SKM-1 (cell line): Measurements from ENCODE around the gene PKHD1.

Experiments
- DNase-seq: peaks from one replicate; lab custom pipeline; 2025; ENCODE audit not compliant: unreplicated experiment; lab: John Stamatoyannopoulos, UW

Gene PKHD1

GRCh38 chr6:52087498-52087999 lies at the start of gene PKHD1:
PKHD1 (minus strand) TSS chr6:52087613; CDS start chr6:52084933, 2,680 bp downstream.
- no peak for DNase-seq

GRCh38 chr6:52136934-52137467 lies 49.6 kb upstream of the PKHD1 start:
- DNase-seq, result no peak

- no peak for DNase-seq
Observed at GRCh38 chr6:52136055-52136454, 48.6 kb upstream of the PKHD1 start.

GRCh38 chr6:52135217-52135616 lies 47.8 kb upstream of the PKHD1 start:
- DNase-seq, result no peak

DNA sequence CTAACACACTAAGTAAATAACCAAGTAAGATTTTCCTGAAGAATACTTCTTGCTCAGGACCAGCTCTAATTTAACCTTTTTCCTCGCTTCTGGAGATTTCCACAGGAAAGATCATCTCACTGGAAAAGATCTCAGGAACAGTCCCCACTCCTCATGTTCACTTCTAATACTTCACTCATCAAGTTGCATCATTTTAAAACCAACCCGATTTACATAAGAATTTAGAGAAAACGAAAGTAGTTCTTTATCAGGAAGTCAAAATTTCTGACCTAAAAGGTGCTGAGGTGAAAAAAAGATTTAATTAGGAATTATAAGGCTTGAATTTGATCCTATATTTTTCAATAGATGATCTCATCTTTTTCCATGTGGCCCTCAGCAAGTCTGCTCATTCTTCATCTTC lies 46.6 kb upstream of the PKHD1 start:
- DNase-seq, result no peak

DNA sequence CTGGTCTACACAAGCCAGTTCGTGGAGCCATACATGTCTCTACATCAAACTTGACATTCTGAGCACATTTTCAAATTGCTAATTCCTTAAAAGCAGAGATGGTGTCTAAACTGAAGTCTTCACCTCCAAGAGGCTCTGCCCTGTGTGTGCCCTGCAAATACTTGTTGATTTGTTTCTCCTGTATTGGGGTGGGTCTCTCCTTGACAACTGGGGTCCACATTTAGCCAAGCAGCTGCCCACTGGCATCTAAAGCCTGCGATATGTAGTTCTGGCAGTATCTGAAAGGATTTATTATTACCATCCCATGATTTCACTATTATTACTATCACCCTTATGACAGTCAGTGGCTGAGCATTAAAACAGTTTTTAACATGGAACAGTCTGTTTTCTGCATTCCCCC lies 45.9 kb upstream of the PKHD1 start:
- DNase-seq, result no peak

DNA sequence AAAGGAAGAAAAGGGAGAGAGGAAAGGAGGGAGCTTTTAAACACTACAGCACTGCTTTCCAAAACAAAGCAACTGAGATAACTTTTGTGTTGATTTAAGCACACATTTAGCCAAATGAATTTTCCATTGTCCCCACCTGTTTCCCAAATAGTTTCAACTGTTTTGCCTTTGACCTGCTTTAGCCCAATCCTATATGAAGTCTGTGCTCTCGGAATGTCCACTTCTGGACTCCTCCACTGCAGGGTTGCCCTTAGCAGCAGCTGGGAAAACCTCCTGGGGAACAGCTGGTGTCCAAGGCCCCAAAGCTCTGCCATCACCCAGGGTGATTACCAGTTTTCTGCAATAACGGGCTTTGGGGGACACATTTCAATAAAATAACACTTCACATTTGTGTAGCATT lies 44.9 kb upstream of the PKHD1 start:
- DNase-seq, result no peak

GRCh38 chr6:52130440-52130839 lies 43.0 kb upstream of the PKHD1 start:
- no peak for DNase-seq

- DNase-seq, result no peak
Observed at GRCh38 chr6:52127957-52128356, 40.5 kb upstream of the PKHD1 start.

DNA sequence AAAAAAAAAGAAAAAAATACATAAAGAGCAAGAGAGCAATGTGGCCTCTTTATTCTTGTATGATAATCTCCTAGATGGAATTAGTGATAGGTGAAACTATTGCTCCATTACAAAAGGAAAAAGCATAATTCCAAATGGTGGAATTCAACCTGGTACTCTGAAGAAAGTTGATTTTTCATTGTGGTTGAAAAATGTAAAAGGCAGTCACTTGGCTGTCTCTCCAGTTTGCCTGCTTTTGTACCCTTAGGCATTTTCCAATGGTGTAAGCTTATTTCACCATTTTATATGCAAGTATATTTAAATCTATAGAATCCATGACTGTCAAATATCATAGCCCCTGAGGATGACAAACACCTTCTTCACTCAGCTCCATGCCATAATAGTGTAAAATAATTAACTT lies 38.8 kb upstream of the PKHD1 start:
- DNase-seq, result no peak

DNA sequence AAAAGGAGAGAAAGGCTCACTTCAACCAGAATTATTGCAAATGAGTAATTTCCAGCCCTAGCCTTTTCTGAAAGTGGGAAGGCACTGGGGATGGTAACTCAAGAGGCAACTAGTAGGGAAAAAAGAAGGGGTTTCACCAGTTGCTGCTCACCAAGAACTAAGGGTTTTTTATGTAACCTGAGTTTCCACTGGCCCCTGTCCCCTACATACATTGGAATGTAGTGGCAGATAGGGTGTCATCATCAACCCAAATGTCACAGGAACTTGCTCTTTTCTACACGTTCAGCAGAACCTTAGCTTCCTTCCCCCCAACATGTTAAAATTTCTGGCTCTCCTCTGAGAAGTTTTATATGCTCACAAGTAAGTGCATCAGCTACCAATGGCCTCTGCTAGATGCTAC lies 38.2 kb upstream of the PKHD1 start:
- DNase-seq, result no peak

- DNase-seq, result no peak
Observed at GRCh38 chr6:52125139-52125538, 37.7 kb upstream of the PKHD1 start.

DNA sequence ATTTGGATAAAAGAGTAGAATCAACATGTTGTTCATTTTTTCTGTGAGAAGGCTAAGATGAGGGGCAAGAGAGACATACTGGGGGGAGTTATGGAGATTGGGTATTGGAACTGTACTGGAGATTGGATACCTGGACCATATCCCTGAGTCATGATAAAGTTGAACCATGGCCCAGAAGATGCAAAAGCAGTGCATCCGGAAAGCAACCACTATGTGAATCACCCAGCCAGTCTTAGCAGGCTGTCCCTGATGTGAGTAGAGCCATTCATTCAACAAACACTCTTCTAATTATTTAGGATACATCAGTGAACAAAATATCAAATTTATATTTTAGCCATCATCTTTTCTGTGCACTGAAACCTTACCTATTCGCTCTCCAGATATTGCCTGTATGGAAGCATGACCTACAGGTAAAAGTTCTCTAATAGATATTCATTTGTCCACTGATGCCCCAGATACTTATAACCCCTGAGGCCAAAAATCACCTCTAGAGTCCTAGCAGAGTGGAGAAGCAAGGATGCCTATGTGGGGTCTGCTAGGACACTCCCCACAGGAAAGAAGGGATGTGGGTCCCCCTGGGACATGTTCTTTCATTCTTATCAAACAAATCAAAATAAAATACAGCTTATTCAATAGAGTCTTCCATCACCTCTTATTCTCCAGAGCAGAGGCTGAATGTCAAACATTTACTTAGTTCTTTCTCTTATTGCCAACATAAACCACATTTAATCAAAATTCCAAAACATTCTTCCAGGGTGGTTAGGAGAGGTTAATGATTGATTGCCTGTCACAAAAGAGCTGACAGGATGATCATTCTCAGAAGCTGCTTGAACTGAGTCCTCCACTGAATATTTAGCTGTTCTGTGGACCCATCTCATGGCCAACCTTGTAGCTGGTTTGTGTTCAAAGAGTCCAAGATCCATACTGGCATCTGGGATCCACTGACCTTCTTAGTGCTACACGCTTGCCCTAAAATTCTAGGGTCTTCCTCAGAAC lies 37.0 kb upstream of the PKHD1 start:
- DNase-seq, result no peak

GRCh38 chr6:52123251-52123650 lies 35.8 kb upstream of the PKHD1 start:
- no peak for DNase-seq

DNA sequence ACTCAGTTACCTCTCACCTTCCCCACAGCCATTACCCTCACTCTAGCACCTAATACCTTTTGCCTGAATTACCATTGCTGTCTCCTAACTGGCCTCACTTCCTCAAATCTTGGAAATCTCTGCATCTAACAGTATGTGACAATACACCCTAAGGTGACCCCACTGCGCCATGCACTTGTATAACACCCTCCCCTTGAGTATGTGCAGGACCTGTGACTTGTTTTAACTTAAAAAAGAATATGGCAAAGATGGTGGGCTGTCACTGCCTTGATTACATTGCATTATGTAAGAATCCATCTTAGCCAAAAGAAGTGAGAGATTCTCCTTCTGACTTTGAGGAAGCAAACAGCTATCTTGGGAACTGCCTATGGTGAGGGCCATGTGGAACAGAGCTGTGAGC lies 29.9 kb upstream of the PKHD1 start:
- no peak for DNase-seq

- no peak for DNase-seq
Observed at GRCh38 chr6:52116605-52116948, 29.2 kb upstream of the PKHD1 start.

DNA sequence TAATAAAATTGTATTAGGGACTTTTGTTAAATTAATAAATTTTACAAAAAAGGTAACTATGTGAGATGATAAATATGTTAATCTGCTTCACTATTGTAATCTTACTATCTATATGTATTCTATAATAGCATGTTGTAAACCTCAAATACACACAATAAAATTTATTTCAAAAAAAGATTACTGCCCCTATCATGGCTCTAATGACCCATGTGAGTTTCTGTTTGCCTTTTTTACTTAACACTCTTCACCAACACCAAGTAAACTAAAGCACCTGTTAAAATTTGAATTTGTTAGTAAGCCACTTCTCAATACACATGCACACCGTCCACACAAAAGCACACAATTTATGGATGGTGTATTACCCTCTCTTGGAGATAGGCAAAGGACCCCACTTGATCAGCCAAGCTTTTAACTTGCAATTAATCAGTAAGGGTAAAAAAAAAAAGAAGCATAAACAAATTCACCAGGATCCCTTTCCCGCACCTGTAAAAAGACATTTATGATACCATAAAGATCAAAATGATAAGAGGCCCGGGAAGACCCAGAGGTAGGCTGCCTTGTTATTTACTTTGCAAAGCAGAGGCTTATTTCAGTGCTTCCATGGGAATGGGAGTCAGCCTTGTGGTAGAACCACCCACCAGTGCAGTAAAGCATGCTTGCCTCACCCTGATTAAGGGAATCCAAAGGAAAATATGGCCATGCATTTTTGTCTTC lies 28.6 kb upstream of the PKHD1 start:
- DNase-seq, result no peak

DNA sequence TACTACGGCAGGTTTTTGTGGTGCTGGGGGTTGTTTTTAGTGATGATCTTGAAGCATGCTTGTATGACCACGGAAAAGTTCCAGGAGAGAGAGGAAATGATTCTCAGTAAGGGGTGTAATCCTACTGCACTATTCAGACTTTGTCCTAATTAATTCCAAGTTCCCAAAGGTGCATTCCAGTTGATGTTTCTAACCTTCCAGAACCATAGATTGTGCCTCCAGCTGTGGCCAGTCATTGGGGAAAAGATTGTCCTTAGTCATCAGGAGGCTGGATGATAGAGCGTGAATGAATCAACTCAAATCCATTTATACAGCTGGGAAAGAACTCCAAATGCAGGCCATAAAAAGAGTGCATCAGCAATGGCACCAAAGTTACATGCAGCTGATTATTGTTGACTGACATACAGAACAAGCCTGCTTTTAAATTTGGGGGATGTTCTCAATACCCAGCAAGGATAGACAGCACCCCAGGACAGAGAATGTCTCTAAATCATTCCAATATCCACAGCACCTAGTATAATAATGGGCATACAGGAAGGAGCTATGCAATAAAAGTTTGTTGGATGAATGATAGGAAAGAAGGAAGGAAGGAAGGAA lies 27.8 kb upstream of the PKHD1 start:
- no peak for DNase-seq

DNA sequence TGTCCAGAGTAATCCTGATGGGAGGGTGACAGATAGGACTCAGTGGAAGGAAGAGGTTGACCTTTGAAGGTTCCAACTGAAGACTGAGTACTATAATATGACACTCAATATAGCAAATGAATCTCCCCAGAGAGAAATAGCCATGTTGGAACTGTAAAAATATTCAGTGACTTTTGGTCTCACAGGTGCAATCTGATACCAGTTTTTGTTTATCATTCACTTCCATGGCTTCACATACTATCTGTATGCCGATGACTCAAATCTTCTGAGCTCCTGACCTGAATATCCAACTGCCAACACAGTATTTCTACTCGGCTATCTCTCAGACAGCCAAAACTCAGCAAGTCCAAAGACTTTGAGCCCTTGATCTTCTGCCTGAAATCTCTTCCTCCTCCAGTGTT lies 21.8 kb upstream of the PKHD1 start:
- DNase-seq, result no peak

DNA sequence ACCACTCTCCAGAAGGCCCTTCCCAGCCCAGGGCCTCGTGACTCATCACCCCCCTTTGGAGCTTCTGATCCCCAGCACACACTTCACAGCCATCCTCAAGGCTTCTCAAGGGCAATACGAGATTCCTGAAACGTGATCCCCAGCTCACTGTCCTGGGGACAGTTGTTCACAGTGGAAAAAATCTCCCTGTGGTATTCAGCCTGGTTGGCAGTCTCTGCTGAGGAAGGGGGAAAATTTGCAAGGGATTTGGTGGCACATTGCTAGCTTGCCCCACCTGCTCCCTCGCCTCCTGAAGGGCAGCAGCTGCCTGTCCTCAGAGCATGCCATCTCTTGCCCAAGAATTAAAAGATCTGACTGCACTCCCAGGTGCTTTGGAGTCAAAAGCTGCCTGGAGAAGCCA lies 20.7 kb upstream of the PKHD1 start:
- no peak for DNase-seq

GRCh38 chr6:52106994-52107393 lies 19.6 kb upstream of the PKHD1 start:
- no peak for DNase-seq
